Kidney epithelial cell (primary cell): ENCODE measurements around the gene HACE1. TPM values are rescaled to one million over a fixed set of nuclear protein-coding genes. Genes with fewer than 3 reads are reported as not detected.
"Not testable (repeated sequence)": the region's sequence is repeated elsewhere in the genome, so short reads cannot be mapped to it uniquely, and the experiment has no call there.

Source experiments
- DNase-seq: peaks from one replicate; pipeline ENCODE4 v3.0.0-alpha.2; 2010; ENCODE audit warnings: low read depth
- H3K27me3 ChIP-seq: 2 replicates; pipeline ENCODE4 v1.6.0; 2011; ENCODE audit warnings: low read length; ENCODE audit not compliant: control insufficient read depth, insufficient read depth
- H3K36me3 ChIP-seq: 2 replicates; pipeline ENCODE4 v1.5.1; 2011; ENCODE audit warnings: low read length; ENCODE audit not compliant: control insufficient read depth, insufficient read depth
- H3K4me3 ChIP-seq: 2 replicates; pipeline ENCODE4 v1.5.1; 2011; ENCODE audit warnings: low read depth, mild to moderate bottlenecking, control low read depth, low read length
- total RNA-seq: library from RNA; depleted of rRNA; stranded (reverse); fragments of >200 nt; gene quantifications from 2 replicates; pipeline ENCODE4 v1.2.3, GENCODE V29; 2015
- TF ChIP-seq, protein P1 (sequence below): IDR thresholded peaks from 2 replicates; pipeline ENCODE4 v1.5.1; 2011; ENCODE audit warnings: mild to moderate bottlenecking, moderate library complexity, low read length, control low read depth, inconsistent platforms; ENCODE audit not compliant: insufficient read depth, poor library complexity, severe bottlenecking

The HACE1 gene
- total RNA-seq, 1 donor from 2014 or later, result 18.9 TPM

DNA sequence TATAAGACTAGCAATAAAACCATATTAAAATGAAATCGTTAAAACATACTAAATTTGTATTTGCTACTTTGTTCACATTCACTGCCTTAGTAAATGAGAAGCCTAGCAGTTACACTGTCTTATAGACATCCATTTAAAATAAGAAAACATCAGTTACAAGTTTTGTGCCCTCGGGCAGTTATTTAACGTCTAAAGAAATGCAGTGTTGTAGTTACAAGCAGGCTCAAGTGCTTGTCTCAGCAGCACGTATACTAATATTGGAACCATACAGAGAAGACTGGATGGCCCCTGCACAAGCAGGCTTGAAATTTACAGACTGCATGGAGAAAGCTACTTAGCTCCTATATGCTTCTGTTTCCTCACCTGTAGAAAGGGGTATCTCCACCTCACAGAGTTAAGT lies 93.1 kb downstream of the HACE1 start:
- TF ChIP-seq, protein P1, sequence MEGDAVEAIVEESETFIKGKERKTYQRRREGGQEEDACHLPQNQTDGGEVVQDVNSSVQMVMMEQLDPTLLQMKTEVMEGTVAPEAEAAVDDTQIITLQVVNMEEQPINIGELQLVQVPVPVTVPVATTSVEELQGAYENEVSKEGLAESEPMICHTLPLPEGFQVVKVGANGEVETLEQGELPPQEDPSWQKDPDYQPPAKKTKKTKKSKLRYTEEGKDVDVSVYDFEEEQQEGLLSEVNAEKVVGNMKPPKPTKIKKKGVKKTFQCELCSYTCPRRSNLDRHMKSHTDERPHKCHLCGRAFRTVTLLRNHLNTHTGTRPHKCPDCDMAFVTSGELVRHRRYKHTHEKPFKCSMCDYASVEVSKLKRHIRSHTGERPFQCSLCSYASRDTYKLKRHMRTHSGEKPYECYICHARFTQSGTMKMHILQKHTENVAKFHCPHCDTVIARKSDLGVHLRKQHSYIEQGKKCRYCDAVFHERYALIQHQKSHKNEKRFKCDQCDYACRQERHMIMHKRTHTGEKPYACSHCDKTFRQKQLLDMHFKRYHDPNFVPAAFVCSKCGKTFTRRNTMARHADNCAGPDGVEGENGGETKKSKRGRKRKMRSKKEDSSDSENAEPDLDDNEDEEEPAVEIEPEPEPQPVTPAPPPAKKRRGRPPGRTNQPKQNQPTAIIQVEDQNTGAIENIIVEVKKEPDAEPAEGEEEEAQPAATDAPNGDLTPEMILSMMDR, result no peak
- DNase-seq, result no peak
- no peaks in the 10 kb centered on the region for H3K27me3 ChIP-seq
- H3K36me3 ChIP-seq, result no peaks in the 10 kb centered on the region
- no peak overlapping the region for H3K4me3 ChIP-seq

- no peaks in the 10 kb centered on the region for H3K36me3 ChIP-seq
- TF ChIP-seq, protein P1, result no peak
- no peaks in the 10 kb centered on the region for H3K27me3 ChIP-seq
- no peak for DNase-seq
- H3K4me3 ChIP-seq, result no peak overlapping the region
These were observed 104.8 kb downstream of the HACE1 start for GRCh38 chr6:104754788-104755409.

- TF ChIP-seq, protein P1, result no peak
- no peak overlapping the region for H3K4me3 ChIP-seq
- DNase-seq, result no peak
- H3K27me3 ChIP-seq, result no peaks in the 10 kb centered on the region
- H3K36me3 ChIP-seq, result no peaks in the 10 kb centered on the region
These were observed 106.5 kb downstream of the HACE1 start for GRCh38 chr6:104753251-104753650.

GRCh38 chr6:104750449-104750848 lies 109.3 kb downstream of the HACE1 start:
- Histone ChIP-seq H3K27me3 (no peaks in the 10 kb centered on the region), H3K4me3 (no peak overlapping the region), H3K36me3 (no peaks in the 10 kb centered on the region)
- TF ChIP-seq, protein P1, result no peak
- no peak for DNase-seq

DNA sequence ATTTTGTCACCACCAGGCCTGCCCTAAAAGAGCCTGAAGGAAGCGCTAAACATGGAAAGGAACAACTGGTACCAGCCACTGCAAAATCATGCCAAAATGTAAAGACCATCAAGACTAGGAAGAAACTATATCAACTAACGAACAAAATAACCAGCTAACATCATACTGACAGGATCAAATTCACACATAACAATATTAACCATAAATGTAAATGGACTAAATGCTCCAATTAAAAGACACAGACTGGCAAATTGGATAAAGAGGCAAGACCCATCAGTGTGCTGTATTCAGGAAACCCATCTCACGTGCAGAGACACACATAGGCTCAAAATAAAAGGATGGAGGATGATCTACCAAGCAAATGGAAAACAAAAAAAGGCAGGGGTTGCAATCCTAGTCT lies 120.6 kb downstream of the HACE1 start:
- not testable (repeated sequence) for H3K4me3 ChIP-seq, H3K27me3 ChIP-seq, H3K36me3 ChIP-seq, DNase-seq

- not testable (repeated sequence) for H3K27me3 ChIP-seq, H3K4me3 ChIP-seq, DNase-seq, H3K36me3 ChIP-seq
These were observed 122.2 kb downstream of the HACE1 start for GRCh38 chr6:104737567-104737966.

- no peaks in the 10 kb centered on the region for H3K27me3 ChIP-seq
- TF ChIP-seq, protein P1, result no peak
- no peak overlapping the region for H3K4me3 ChIP-seq
- no peaks in the 10 kb centered on the region for H3K36me3 ChIP-seq
- DNase-seq, result no peak
These were observed 123.2 kb downstream of the HACE1 start for GRCh38 chr6:104736545-104736944.
